Lung (tissue), 12 donors: ENCODE data around the gene LDB3. TPM values are rescaled to one million over a fixed set of nuclear protein-coding genes. Genes with fewer than 3 reads are reported as not detected.

ENCODE experiments used
- ATAC-seq: fragments of 200-7000 bp; cut with Tn5 transposase; one replicate; pipeline ENCODE4 v1.9.1; 2020; ENCODE audit warnings: moderate number of reproducible peaks; ENCODE audit not compliant: insufficient read depth, low FRiP score
- DNase-seq, 3 donors: peaks; one replicate each; pipeline ENCODE4 v3.0.0-alpha.2; 2013 to 2017
- H3K27ac ChIP-seq, 2 donors: one replicate each; pipeline ENCODE4 v1.5.1; 2013; ENCODE audit warnings: mild to moderate bottlenecking in 2 of 2, moderate library complexity in 2 of 2, control low read depth in 1 of 2, inconsistent platforms in 1 of 2, low read depth in 1 of 2, low read length in 1 of 2
- H3K27me3 ChIP-seq, 3 donors: one replicate each; pipeline ENCODE4 v1.5.1; 2013; ENCODE audit warnings: low read length in 2 of 3; ENCODE audit not compliant: control insufficient read depth in 3 of 3, insufficient read depth in 3 of 3
- H3K36me3 ChIP-seq, 4 donors: one replicate each; pipeline ENCODE4 v1.5.1; 2013; ENCODE audit warnings: low read length in 4 of 4, mild to moderate bottlenecking in 1 of 4, moderate library complexity in 1 of 4; ENCODE audit not compliant: control insufficient read depth in 4 of 4, insufficient read depth in 4 of 4
- H3K4me1 ChIP-seq, 5 donors: one replicate each; pipeline ENCODE4 v1.5.1; 2013; ENCODE audit warnings: low read length in 5 of 5, mild to moderate bottlenecking in 2 of 5, moderate library complexity in 1 of 5; ENCODE audit not compliant: control insufficient read depth in 5 of 5, insufficient read depth in 5 of 5
- H3K4me3 ChIP-seq: one replicate; pipeline ENCODE4 v1.5.1; 2013; ENCODE audit warnings: mild to moderate bottlenecking, control low read depth, moderate library complexity
- H3K9ac ChIP-seq, 2 donors: one replicate each; pipeline ENCODE4 v1.5.1; 2013; ENCODE audit warnings: low read length in 2 of 2, control low read depth in 1 of 2; ENCODE audit not compliant: insufficient read depth in 1 of 2
- H3K9me3 ChIP-seq, 4 donors: one replicate each; pipeline ENCODE4 v1.5.1; 2013; ENCODE audit warnings: low read length in 3 of 4, mild to moderate bottlenecking in 1 of 4, moderate library complexity in 1 of 4; ENCODE audit not compliant: control insufficient read depth in 4 of 4, insufficient read depth in 3 of 4
- WGBS, 2 donors: extraction: QIAGEN DNeasy Blood & Tissue Kit; methylation state at CpG; one replicate each; pipeline ENCODE4 v1.1.7; 2013; 5-methylcytosine and 5-hydroxymethylcytosine counted together
- polyA plus RNA-seq, 2 donors: library from polyadenylated mRNA; stranded (reverse); fragments of 200-250 nt; gene quantifications; one replicate each; pipeline ENCODE4 v1.2.1, GENCODE V29; 2013
- total RNA-seq, 2 donors: library from RNA; depleted of rRNA in 1 of 2; stranded (reverse); fragments of >200 nt in 1 of 2; gene quantifications; one replicate each; pipeline ENCODE4 v1.2.1, GENCODE V29; 2014 to 2021
- TF ChIP-seq, protein P1 (sequence below): IDR thresholded peaks from 2 replicates; pipeline ENCODE4 v1.5.1; 2012; ENCODE audit warnings: mild to moderate bottlenecking; ENCODE audit errors: control extremely low read depth, extremely low read depth
- donor health status: control.
- donor health status: control.
- donor health status: Bipolar disorder and iron deficiency.
- donor health status: healthy.
- donor health status: DM: yes; HTN: yes; CAD: no.

Gene LDB3
- total and polyA plus RNA-seq, 4 donors: 0.37 to 3.2 (median 1.5) TPM

DNA sequence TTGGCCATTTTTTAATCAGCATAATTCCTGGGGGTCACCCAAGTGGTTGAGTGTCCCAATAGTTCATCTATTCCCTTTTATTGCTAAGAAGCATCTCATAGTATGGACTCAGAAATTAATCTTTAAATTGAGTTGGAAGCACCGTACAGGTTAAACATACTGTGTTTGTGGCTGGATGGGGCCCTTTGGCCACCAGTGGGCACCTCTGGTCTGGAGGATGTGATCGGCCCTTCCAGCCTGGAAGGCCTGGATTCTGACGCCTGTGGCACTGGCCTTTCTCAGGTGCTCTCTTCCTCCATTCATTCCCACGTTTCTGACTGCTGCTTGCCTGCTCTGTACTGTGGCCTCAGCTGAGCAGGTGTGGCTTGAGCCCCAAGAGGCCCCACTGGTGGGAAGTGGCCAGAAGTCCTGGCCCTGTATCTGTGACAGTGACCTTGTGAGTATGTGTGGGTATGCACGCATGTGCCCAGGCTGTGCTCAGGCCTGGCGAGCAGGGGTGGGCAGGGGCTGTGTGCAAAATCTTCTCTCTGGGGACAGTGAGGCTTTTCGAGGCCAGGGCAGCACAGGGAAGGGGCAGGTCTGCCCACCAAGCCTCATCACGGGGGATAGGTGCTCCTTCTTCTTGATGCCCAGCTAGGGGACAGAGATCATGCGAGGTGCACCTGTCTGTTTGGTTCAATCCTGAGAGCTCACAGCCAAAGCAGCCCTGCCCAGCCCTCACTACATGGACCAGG lies 30.1 kb downstream of the LDB3 start:
- H3K9ac ChIP-seq: no peak overlapping the region
- peaks cover 0 to 17% (median 10%) of the 10 kb centered on the region in 5 donors for H3K4me1 ChIP-seq
- TF ChIP-seq, protein P1, sequence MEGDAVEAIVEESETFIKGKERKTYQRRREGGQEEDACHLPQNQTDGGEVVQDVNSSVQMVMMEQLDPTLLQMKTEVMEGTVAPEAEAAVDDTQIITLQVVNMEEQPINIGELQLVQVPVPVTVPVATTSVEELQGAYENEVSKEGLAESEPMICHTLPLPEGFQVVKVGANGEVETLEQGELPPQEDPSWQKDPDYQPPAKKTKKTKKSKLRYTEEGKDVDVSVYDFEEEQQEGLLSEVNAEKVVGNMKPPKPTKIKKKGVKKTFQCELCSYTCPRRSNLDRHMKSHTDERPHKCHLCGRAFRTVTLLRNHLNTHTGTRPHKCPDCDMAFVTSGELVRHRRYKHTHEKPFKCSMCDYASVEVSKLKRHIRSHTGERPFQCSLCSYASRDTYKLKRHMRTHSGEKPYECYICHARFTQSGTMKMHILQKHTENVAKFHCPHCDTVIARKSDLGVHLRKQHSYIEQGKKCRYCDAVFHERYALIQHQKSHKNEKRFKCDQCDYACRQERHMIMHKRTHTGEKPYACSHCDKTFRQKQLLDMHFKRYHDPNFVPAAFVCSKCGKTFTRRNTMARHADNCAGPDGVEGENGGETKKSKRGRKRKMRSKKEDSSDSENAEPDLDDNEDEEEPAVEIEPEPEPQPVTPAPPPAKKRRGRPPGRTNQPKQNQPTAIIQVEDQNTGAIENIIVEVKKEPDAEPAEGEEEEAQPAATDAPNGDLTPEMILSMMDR: no peak
- no peaks in the 10 kb centered on the region for H3K27me3 ChIP-seq
- H3K4me3 ChIP-seq: no peak overlapping the region
- ATAC-seq (no peak), DNase-seq (no peak)
- no peaks in the 10 kb centered on the region for H3K36me3 ChIP-seq
- WGBS, 2 donors: 75 to 88% methylated on average over 9 of the region's 9 CpGs
- H3K27ac ChIP-seq: no peak overlapping the region
- H3K9me3 ChIP-seq: peaks cover 0 to 3% (median 0%) of the 10 kb centered on the region in 4 donors

DNA sequence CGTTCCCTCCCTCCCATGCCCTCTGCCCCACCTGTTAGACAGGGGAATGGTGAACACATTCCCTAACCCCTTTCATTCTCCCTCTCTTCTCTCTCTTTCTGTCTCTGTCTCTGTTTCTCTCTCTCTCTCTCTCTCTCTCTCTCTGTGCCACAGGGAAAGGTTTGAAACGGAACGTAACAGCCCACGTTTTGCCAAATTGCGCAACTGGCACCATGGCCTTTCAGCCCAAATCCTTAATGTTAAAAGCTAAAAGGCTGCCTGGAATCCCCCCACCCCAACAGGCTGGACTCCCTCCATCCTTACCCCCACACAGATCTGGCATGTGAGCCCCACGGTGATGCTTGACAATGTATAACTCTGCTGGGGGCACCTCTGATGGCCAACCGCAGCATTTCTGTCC lies 30.8 kb downstream of the LDB3 start:
- no peak for DNase-seq
- no peak for ATAC-seq
- Histone ChIP-seq H3K36me3 (no peaks in the 10 kb centered on the region), H3K27ac (no peak overlapping the region), H3K27me3 (no peaks in the 10 kb centered on the region), H3K4me3 (no peak overlapping the region), H3K9me3 (peaks cover 0 to 3% (median 0%) of the 10 kb centered on the region in 4 donors), H3K4me1 (peaks cover 0 to 10% (median 6%) of the 10 kb centered on the region in 5 donors), H3K9ac (no peak overlapping the region)
- 76% methylated on average over 7 of the region's 7 CpGs for WGBS, 2 donors
- TF ChIP-seq, protein P1: no peak

DNA sequence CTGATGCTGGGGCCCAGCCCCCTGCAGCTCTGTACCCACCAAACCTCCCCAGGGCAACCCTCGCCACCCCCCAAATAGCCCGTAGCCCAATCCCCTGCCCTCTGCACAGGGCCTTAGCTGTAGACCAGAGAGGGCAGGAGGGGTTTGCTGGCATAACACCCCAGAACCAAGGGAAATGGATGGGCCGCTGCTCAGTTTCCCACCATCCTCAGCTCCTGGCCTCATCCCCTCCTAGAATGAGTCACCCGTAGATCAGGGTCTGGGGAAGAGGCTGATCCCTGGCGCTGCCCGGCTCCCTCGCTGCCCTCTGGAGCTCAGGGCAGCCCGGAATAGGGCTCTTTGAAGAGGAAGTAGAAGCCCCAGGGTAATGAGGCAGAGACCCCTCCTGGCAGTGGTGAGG lies 31.2 kb downstream of the LDB3 start:
- Histone ChIP-seq H3K27me3 (no peaks in the 10 kb centered on the region), H3K9ac (no peak overlapping the region), H3K36me3 (no peaks in the 10 kb centered on the region), H3K4me3 (no peak overlapping the region), H3K4me1 (peaks cover 0 to 5% (median 1%) of the 10 kb centered on the region in 5 donors), H3K9me3 (peaks cover 0 to 3% (median 0%) of the 10 kb centered on the region in 4 donors), H3K27ac (no peak overlapping the region)
- TF ChIP-seq, protein P1: no peak
- DNase-seq (no peak), ATAC-seq (no peak)
- WGBS, 2 donors: 93 to 95% methylated on average over 8 of the region's 8 CpGs
